GM12891 (cell line): ENCODE results near the gene WDR20.
"Not testable (repeated sequence)": the region's sequence is repeated elsewhere in the genome, so short reads cannot be mapped to it uniquely, and the experiment has no call there.

Experiments
- DNase-seq: peaks from one replicate; pipeline ENCODE4 v3.0.0; 2011; ENCODE audit warnings: low spot score; ENCODE audit not compliant: insufficient read length
- FAIRE-seq: peaks from 2 replicates; lab custom pipeline; 2011; peaks lifted over from hg19 to GRCh38; lab: Jason Lieb, UNC
- PAX5 ChIP-seq: IDR thresholded peaks from 2 replicates; pipeline ENCODE4 v1.6.1; 2011; ENCODE audit warnings: low read length, moderate library complexity, mild to moderate bottlenecking; ENCODE audit not compliant: insufficient read depth, severe bottlenecking
- POLR2A ChIP-seq: IDR thresholded peaks from 2 replicates; pipeline ENCODE4 v1.6.1; 2011; ENCODE audit warnings: low read depth, low read length, control low read depth
- POLR2AphosphoS5 ChIP-seq: IDR thresholded peaks from 2 replicates; pipeline ENCODE4 v1.6.1; 2011; ENCODE audit warnings: low read depth, low read length, control low read depth
- POU2F2 ChIP-seq: IDR thresholded peaks from 2 replicates; pipeline ENCODE4 v1.6.1; 2011; ENCODE audit warnings: low read depth, mild to moderate bottlenecking, control low read depth, low read length, moderate library complexity
- SPI1 ChIP-seq: IDR thresholded peaks from 2 replicates; pipeline ENCODE4 v1.6.1; 2011; ENCODE audit warnings: low read depth, low read length, control low read depth
- TAF1 ChIP-seq: IDR thresholded peaks from 2 replicates; pipeline ENCODE4 v1.6.1; 2011; ENCODE audit warnings: low read depth, low read length, control low read depth

The WDR20 gene

GRCh38 chr14:102164241-102164641 is 24.5 kb downstream of the WDR20 start:
- DNase-seq (no peak), FAIRE-seq (no peak)
- no peak for TF ChIP-seq POLR2A
- TF ChIP-seq TAF1: no peak
- no peak for TF ChIP-seq SPI1
- no peak for TF ChIP-seq POU2F2
- TF ChIP-seq PAX5: no peak
- TF ChIP-seq POLR2AphosphoS5: no peak

GRCh38 chr14:102164965-102165364 is 25.3 kb downstream of the WDR20 start:
- DNase-seq (no peak), FAIRE-seq (no peak)
- no peak for TF ChIP-seq POLR2A
- TF ChIP-seq PAX5: no peak
- no peak for TF ChIP-seq TAF1
- no peak for TF ChIP-seq POU2F2
- TF ChIP-seq SPI1: no peak
- TF ChIP-seq POLR2AphosphoS5: no peak

- FAIRE-seq (no peak), DNase-seq (no peak)
- TF ChIP-seq POLR2AphosphoS5 (no peak), POU2F2 (no peak), PAX5 (no peak), POLR2A (no peak), TAF1 (no peak)
Measured at GRCh38 chr14:102170061-102170460, 30.4 kb downstream of the WDR20 start.

- TF ChIP-seq POU2F2 (no peak), PAX5 (no peak), TAF1 (no peak), POLR2AphosphoS5 (no peak), POLR2A (no peak), SPI1 (no peak)
- FAIRE-seq (no peak), DNase-seq (no peak)
Measured at GRCh38 chr14:102171173-102172020, 31.7 kb downstream of the WDR20 start.

GRCh38 chr14:102172021-102172272 is 32.2 kb downstream of the WDR20 start:
- DNase-seq, FAIRE-seq: not testable (repeated sequence)

GRCh38 chr14:102172721-102173120 is 33.0 kb downstream of the WDR20 start:
- FAIRE-seq: not testable (repeated sequence)

GRCh38 chr14:102177161-102177560 is 37.5 kb downstream of the WDR20 start:
- TF ChIP-seq POU2F2: no peak
- TF ChIP-seq POLR2A: no peak
- no peak for TF ChIP-seq SPI1
- TF ChIP-seq TAF1: no peak
- no peak for TF ChIP-seq PAX5
- TF ChIP-seq POLR2AphosphoS5: no peak
- no peak for FAIRE-seq
- DNase-seq: no peak

More at GRCh38 chr14:102172721-102173120, 33.0 kb downstream of the WDR20 start:
- DNase-seq: not testable (repeated sequence)

- FAIRE-seq (no peak), DNase-seq (no peak)
- TF ChIP-seq POLR2A: no peak
- TF ChIP-seq SPI1: no peak
- TF ChIP-seq PAX5: no peak
- TF ChIP-seq POLR2AphosphoS5: no peak
- TF ChIP-seq POU2F2: no peak
- TF ChIP-seq TAF1: no peak
Measured at GRCh38 chr14:102178806-102179205, 39.1 kb downstream of the WDR20 start.

- TF ChIP-seq TAF1: no peak
- TF ChIP-seq POLR2A: no peak
- no peak for TF ChIP-seq POLR2AphosphoS5
- no peak for TF ChIP-seq SPI1
- no peak for TF ChIP-seq PAX5
- no peak for TF ChIP-seq POU2F2
- no peak for DNase-seq
- FAIRE-seq: peak; percentile 45
Measured at GRCh38 chr14:102180248-102180998, 40.7 kb downstream of the WDR20 start.

- FAIRE-seq (no peak), DNase-seq (no peak)
- TF ChIP-seq POLR2AphosphoS5 (no peak), SPI1 (no peak), PAX5 (no peak), TAF1 (no peak), POLR2A (no peak), POU2F2 (no peak)
Measured at GRCh38 chr14:102181187-102181586, 41.5 kb downstream of the WDR20 start.
